Caco-2 (cell line): ENCODE results near the gene DRC7. TPM values are rescaled to one million over a fixed set of nuclear protein-coding genes. Genes with fewer than 3 reads are reported as not detected.

Source experiments
- BruUV-seq: library from RNA; stranded (reverse); fragments of 400-500 nt; replicated peaks from 2 replicates; lab custom pipeline; 2021; lab: Mats Ljungman, UMichigan
- CTCF ChIA-PET: fragments of 300-600 bp; sonication (Branson Sonifier 250); formaldehyde crosslinking; loops from one replicate; lab custom pipeline; 2022; ENCODE audit warnings: antibody characterized with exemption; lab: Charles Lee
- POLR2A ChIA-PET: fragments of 300-600 bp; sonication (Branson Sonifier 250); formaldehyde crosslinking; loops from one replicate; lab custom pipeline; 2022; ENCODE audit warnings: antibody characterized with exemption; lab: Charles Lee
- DNase-seq, 2 experiments: peaks; one replicate each; pipeline versions ENCODE4 v3.0.0 to v3.0.0-alpha.2; 2020 to 2022
- H3K27me3 ChIP-seq: replicated peaks from 2 replicates; pipeline ENCODE4 v1.6.0; 2011; ENCODE audit warnings: low read length; ENCODE audit not compliant: control insufficient read depth, insufficient read depth
- H3K36me3 ChIP-seq: 2 replicates; pipeline ENCODE4 v1.5.1; 2011; ENCODE audit warnings: low read length; ENCODE audit not compliant: control insufficient read depth, insufficient read depth
- H3K4me1 ChIP-seq: fragments of 250-450 bp; sonication (Bioruptor Pico); 2 replicates; pipeline ENCODE4 v1.5.1; 2020; ENCODE audit warnings: mild to moderate bottlenecking
- H3K4me3 ChIP-seq: 2 replicates; pipeline ENCODE4 v1.5.1; 2011; ENCODE audit warnings: low read depth, mild to moderate bottlenecking, control low read depth, low read length
- H3K9me3 ChIP-seq: fragments of 250-450 bp; sonication (Bioruptor Pico); 2 replicates; pipeline ENCODE4 v1.5.1; 2020; ENCODE audit warnings: mild to moderate bottlenecking, moderate library complexity
- H3K27ac Mint-ChIP-seq: one replicate; pipeline ENCODE4 v1.8.0; 2022; ENCODE audit warnings: mixed read lengths; ENCODE audit not compliant: unreplicated experiment
- H3K27me3 Mint-ChIP-seq: one replicate; pipeline ENCODE4 v1.8.0; 2022; ENCODE audit warnings: mixed read lengths; ENCODE audit not compliant: insufficient read depth, unreplicated experiment
- H3K36me3 Mint-ChIP-seq: one replicate; pipeline ENCODE4 v1.8.0; 2022; ENCODE audit warnings: mild to moderate bottlenecking, mixed read lengths; ENCODE audit not compliant: insufficient read depth, unreplicated experiment
- H3K4me1 Mint-ChIP-seq: one replicate; pipeline ENCODE4 v1.8.0; 2022; ENCODE audit warnings: low read depth, mixed read lengths; ENCODE audit not compliant: unreplicated experiment
- H3K4me3 Mint-ChIP-seq: one replicate; pipeline ENCODE4 v1.8.0; 2022; ENCODE audit warnings: mild to moderate bottlenecking, moderate library complexity, mixed read lengths; ENCODE audit not compliant: unreplicated experiment
- H3K9me3 Mint-ChIP-seq: one replicate; pipeline ENCODE4 v1.8.0; 2022; ENCODE audit warnings: mixed read lengths; ENCODE audit not compliant: unreplicated experiment
- intact Hi-C: fragments of 100-400 bp; cut with micrococcal nuclease; formaldehyde crosslinking; loops from one replicate; pipeline ENCODE4 v1.10.0; 2022; ENCODE audit not compliant: unreplicated experiment
- microRNA-seq: library from miRNA; unstranded; fragments of <30 nt; microRNA quantifications from one replicate; pipeline ENCODE4 v1.2.0, GENCODE V29; 2022
- total RNA-seq: library from RNA; stranded (reverse); gene quantifications from 2 replicates; pipeline ENCODE4 v1.2.3, GENCODE V29; 2022
- TF ChIP-seq, protein P1 (sequence below), 2 experiments: fragments of 200-600 bp in 1 of 2; IDR thresholded peaks; 1 replicate in 1 of 2; 2 replicates in 1 of 2; pipeline versions ENCODE4 v1.5.1 to v1.8.0; 2011 to 2022; ENCODE audit warnings: antibody characterized with exemption in 1 of 2, control low read depth in 1 of 2, inconsistent platforms in 1 of 2, low read depth in 1 of 2, low read length in 1 of 2, mild to moderate bottlenecking in 1 of 2, moderate library complexity in 1 of 2; ENCODE audit not compliant: insufficient read depth in 1 of 2, severe bottlenecking in 1 of 2, unreplicated experiment in 1 of 2

DRC7 gene
- total RNA-seq, 1 experiment from 2014 or later, result 1.1 TPM

DNA sequence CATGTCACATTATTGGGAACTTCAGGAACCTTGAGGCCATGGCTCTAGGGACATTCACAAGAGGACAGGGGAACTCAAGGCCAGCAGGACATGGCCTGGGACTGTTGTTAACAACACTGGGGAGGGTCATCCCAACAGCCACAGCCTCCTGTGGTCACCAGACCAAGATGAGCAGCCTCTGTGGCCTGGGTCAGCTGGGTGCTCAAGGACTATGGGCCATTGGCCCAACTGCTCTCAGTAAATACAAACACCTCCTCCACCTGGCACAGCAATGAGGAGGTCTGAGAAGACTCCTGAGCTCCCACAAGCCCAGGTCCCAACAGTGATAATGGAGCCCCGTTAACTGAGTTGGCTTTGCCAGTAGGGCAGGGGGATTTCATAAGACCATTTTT is 86.7 kb downstream of the DRC7 start:
- CTCF ChIA-PET, result no interaction called here
- peaks cover 7% of the 10 kb centered on the region for H3K4me1 Mint-ChIP-seq
- TF ChIP-seq, protein P1, sequence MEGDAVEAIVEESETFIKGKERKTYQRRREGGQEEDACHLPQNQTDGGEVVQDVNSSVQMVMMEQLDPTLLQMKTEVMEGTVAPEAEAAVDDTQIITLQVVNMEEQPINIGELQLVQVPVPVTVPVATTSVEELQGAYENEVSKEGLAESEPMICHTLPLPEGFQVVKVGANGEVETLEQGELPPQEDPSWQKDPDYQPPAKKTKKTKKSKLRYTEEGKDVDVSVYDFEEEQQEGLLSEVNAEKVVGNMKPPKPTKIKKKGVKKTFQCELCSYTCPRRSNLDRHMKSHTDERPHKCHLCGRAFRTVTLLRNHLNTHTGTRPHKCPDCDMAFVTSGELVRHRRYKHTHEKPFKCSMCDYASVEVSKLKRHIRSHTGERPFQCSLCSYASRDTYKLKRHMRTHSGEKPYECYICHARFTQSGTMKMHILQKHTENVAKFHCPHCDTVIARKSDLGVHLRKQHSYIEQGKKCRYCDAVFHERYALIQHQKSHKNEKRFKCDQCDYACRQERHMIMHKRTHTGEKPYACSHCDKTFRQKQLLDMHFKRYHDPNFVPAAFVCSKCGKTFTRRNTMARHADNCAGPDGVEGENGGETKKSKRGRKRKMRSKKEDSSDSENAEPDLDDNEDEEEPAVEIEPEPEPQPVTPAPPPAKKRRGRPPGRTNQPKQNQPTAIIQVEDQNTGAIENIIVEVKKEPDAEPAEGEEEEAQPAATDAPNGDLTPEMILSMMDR (IDR thresholded peaks at IDR 0.05; ENCODE audit: insufficient read depth in 1 of 2, low read depth in 1 of 2, low read length in 1 of 2, severe bottlenecking in 1 of 2, unreplicated experiment in 1 of 2), result no peak
- peaks cover 12% of the 10 kb centered on the region; the same call in 1 of the 2 replicates for H3K4me1 ChIP-seq
- no peak overlapping the region for H3K4me3 ChIP-seq
- H3K27me3 Mint-ChIP-seq, result no peaks in the 10 kb centered on the region
- POLR2A ChIA-PET, result no interaction called here
- intact Hi-C loops, result no loop called here
- H3K27ac Mint-ChIP-seq, result no peak overlapping the region
- peaks cover 3% of the 10 kb centered on the region; the same call in 1 of the 2 replicates for H3K36me3 ChIP-seq
- no TSS peak for BruUV-seq
- H3K4me3 Mint-ChIP-seq, result no peak overlapping the region
- no peak for DNase-seq
- no peaks in the 10 kb centered on the region for H3K9me3 ChIP-seq
- no peaks in the 10 kb centered on the region for H3K27me3 ChIP-seq
- peaks cover 54% of the 10 kb centered on the region for H3K36me3 Mint-ChIP-seq
- no peaks in the 10 kb centered on the region for H3K9me3 Mint-ChIP-seq

Small RNA genes lying within 50 kb of the gene (microRNA-seq; reads per million reads assigned to microRNA genes)
- gene MIR6772, result not detected

Other genes starting within 250 kb of the DRC7 start
- gene CIAPIN1, start 247.4 kb upstream of the DRC7 start, total RNA-seq, result 98.3 and 103 TPM in 2 replicates
- 50.9 and 54.2 TPM in 2 replicates for gene COQ9, start 247.3 kb upstream of the DRC7 start, total RNA-seq
- gene POLR2C, start 232.1 kb upstream of the DRC7 start, total RNA-seq, result 100 and 102 TPM in 2 replicates
- 111 and 122 TPM in 2 replicates for gene DOK4, start 208.3 kb upstream of the DRC7 start, total RNA-seq
- gene CCDC102A, start 158.2 kb upstream of the DRC7 start, total RNA-seq, result 9.1 and 11.8 TPM in 2 replicates
- 4.6 and 5.2 TPM in 2 replicates for gene ADGRG5, start 152.2 kb upstream of the DRC7 start, total RNA-seq
- 153 and 195 TPM in 2 replicates for gene ADGRG1, start 66.2 kb upstream of the DRC7 start, total RNA-seq
- gene ADGRG3, start 26.5 kb upstream of the DRC7 start, total RNA-seq, result 0.25 TPM in 1 of 2 replicates, not detected in the other
- gene KATNB1, start 41.0 kb downstream of the DRC7 start, total RNA-seq, result 31.8 and 32.4 TPM in 2 replicates
- gene KIFC3, start 107.7 kb downstream of the DRC7 start, total RNA-seq, result 103 and 108 TPM in 2 replicates